Peyer's patch (tissue), 4 donors: ENCODE results near the gene UBAC2. TPM values are rescaled to one million over a fixed set of nuclear protein-coding genes. Genes with fewer than 3 reads are reported as not detected.
A peak's percentile ranks its signal among the peaks of the same experiment; 100 is the strongest.

Experiments
- DNase-seq, 3 donors: peaks; one replicate each; pipeline ENCODE4 v3.0.0-alpha.2; 2017 to 2019
- H3K27ac ChIP-seq, 4 donors: fragments of 200-600 bp; sonication (generic); one replicate each; pipeline ENCODE4 v1.5.1; 2016 to 2019
- H3K27me3 ChIP-seq, 2 donors: fragments of 200-600 bp; sonication (generic); one replicate each; pipeline ENCODE4 v1.5.1; 2019
- H3K36me3 ChIP-seq, 3 donors: fragments of 200-600 bp; sonication (generic); one replicate each; pipeline ENCODE4 v1.5.1; 2016 to 2019
- H3K4me1 ChIP-seq, 4 donors: fragments of 200-600 bp; sonication (generic); one replicate each; pipeline ENCODE4 v1.5.1; 2016 to 2019
- H3K4me3 ChIP-seq, 4 donors: fragments of 200-600 bp; sonication (generic); 1 replicate in 3 of 4; 2 replicates in 1 of 4; pipeline ENCODE4 v1.5.1; 2016 to 2019; ENCODE audit warnings: mild to moderate bottlenecking in 1 of 4
- H3K9me3 ChIP-seq, 4 donors: fragments of 200-600 bp; sonication (generic); one replicate each; pipeline ENCODE4 v1.5.1; 2016 to 2019; ENCODE audit warnings: mild to moderate bottlenecking in 1 of 4
- POLR2A ChIP-seq, 2 donors: fragments of 450-650 bp; IDR thresholded peaks; one replicate each; pipeline ENCODE4 v1.5.1; 2017; ENCODE audit warnings: antibody characterized with exemption in 2 of 2, mild to moderate bottlenecking in 2 of 2, moderate library complexity in 2 of 2
- total RNA-seq, 4 donors: library from RNA; depleted of rRNA; stranded (reverse); fragments of >200 nt; gene quantifications; one replicate each; pipeline ENCODE4 v1.1.0, GENCODE V29; 2016
- TF ChIP-seq, protein P1 (sequence below), 6 experiments: fragments of 450-650 bp in 4 of 6; fragments of 200-600 bp in 2 of 6; sonication (generic) in 1 of 6; IDR thresholded peaks; one replicate each; pipeline ENCODE4 v1.5.1; 2017 to 2019; ENCODE audit warnings: antibody characterized with exemption in 6 of 6, mild to moderate bottlenecking in 3 of 6, moderate library complexity in 1 of 6

Gene UBAC2
- total RNA-seq, 4 donors from 2014 or later = 38.8 to 67.8 (median 63.4) TPM

DNA sequence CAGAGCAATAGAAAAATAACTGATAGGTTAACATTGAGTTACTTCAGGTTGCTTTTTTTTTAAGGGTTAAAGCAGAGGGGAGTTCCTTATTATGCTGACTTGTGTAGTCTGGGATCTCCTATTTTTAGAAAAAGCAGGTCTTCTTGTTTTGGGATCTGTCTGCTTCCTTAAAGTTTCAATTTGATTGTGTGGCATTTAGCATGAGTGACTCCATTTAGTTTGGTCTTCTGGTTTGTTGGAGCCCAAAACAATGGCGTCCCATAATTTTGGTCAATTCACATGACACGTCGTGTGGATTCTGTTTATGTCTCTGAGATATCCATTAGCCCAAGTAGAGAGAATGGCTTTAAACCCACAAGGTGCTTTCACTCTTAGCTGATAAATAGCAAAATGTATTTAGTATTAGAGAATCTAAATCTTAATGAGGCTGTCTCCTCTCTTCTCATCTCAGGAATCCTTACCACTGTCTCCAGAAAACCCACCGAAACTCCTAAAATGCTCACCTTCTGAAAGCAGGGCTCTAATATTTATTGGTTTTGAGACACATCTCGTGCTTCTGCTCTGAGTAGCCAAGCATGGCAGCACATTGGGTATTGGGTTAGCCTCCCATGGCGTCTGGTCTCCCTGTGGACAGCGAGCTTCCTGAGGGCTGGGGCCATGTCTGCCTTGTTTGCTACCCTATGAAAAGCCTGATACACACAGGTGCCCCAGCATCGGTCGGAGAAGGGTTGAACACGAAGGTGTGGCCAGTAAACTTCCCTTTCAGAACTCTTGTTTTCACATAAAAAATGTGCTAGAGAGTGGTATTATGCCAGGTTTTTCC is 173.7 kb downstream of the UBAC2 start:
- TF ChIP-seq, protein P1, sequence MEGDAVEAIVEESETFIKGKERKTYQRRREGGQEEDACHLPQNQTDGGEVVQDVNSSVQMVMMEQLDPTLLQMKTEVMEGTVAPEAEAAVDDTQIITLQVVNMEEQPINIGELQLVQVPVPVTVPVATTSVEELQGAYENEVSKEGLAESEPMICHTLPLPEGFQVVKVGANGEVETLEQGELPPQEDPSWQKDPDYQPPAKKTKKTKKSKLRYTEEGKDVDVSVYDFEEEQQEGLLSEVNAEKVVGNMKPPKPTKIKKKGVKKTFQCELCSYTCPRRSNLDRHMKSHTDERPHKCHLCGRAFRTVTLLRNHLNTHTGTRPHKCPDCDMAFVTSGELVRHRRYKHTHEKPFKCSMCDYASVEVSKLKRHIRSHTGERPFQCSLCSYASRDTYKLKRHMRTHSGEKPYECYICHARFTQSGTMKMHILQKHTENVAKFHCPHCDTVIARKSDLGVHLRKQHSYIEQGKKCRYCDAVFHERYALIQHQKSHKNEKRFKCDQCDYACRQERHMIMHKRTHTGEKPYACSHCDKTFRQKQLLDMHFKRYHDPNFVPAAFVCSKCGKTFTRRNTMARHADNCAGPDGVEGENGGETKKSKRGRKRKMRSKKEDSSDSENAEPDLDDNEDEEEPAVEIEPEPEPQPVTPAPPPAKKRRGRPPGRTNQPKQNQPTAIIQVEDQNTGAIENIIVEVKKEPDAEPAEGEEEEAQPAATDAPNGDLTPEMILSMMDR (IDR thresholded peaks at IDR 0.05) = no peak
- no peak for TF ChIP-seq POLR2A (IDR thresholded peaks at IDR 0.05)
- Histone ChIP-seq H3K9me3 (no peaks in the 10 kb centered on the region), H3K27ac (peak overlapping the region; percentile 54 to 85 (median 74)), H3K27me3 (no peaks in the 10 kb centered on the region), H3K4me1 (peaks cover 0 to 23% (median 10%) of the 10 kb centered on the region in 4 donors), H3K36me3 (peaks cover 0 to 20% (median 0%) of the 10 kb centered on the region in 3 donors), H3K4me3 (peak overlapping the region in 1 of 4 donors; percentile 3)
- peak in 2 of 3 donors; percentile 82 to 86 for DNase-seq

DNA sequence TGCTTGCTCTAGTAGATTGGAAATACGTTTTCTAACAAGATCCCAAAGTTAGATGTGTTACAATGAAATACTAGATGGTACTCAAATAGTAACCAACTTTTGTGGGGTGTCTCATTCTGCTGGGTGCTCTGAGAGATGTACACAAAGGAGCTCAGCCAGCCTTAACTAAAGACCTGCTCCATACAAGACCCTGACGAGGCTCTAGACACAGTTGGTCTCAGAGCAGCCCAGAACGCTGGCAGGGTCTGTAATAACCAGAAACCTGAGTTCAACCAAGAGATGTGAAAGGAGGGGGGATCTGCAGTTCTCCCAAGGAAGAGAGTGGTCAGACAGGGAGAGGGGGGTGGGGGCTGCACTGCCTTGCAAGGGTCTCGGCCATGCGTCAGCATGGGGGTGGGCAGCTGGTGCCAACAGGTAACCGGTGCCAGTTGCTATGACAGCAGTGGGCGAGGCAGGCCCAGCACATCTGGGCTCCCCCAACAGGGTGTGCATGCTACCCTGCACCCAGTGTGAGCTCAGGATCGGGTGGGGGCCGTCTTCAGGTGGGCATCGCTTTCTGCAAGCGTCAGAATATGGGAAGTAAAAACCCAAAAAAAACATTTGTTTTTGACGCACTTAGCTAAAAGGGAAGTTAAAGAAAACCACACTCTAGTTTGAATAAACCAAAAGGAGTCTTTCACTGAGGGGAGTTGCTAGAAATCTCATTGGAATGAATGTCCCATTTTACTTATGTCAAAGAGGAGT is 174.5 kb downstream of the UBAC2 start:
- peak overlapping the region in 1 of 4 donors; percentile 3 for H3K4me3 ChIP-seq
- no peaks in the 10 kb centered on the region for H3K9me3 ChIP-seq
- TF ChIP-seq, protein P1 (IDR thresholded peaks at IDR 0.05) = no peak
- no peak for TF ChIP-seq POLR2A (IDR thresholded peaks at IDR 0.05)
- H3K4me1 ChIP-seq = peaks cover 0 to 26% (median 12%) of the 10 kb centered on the region in 4 donors
- peaks cover 0 to 18% (median 0%) of the 10 kb centered on the region in 3 donors for H3K36me3 ChIP-seq
- peak in 2 of 3 donors; percentile 91 to 93 for DNase-seq
- no peaks in the 10 kb centered on the region for H3K27me3 ChIP-seq
- peak overlapping the region; percentile 54 to 85 (median 74) for H3K27ac ChIP-seq

DNA sequence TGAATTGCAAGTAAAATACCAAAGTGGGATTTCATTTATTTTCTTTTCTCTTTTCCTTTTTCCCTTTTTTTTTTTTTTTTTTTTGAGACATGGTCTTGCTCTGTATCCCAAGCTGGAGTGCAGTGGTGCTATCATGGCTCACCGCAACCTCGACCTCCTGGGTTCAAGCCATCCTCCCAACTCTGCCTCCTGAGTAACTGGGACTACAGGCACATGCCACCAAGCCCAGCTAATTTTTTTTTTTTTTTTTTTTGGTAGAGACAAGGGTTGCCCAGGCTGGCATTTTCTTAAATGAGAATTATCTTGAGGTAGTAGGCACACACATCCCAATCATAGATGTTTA is 175.1 kb downstream of the UBAC2 start:
- Histone ChIP-seq H3K4me1 (peaks cover 0 to 26% (median 12%) of the 10 kb centered on the region in 4 donors), H3K27me3 (no peaks in the 10 kb centered on the region), H3K4me3 (no peak overlapping the region), H3K9me3 (no peaks in the 10 kb centered on the region), H3K36me3 (peaks cover 0 to 18% (median 0%) of the 10 kb centered on the region in 3 donors), H3K27ac (peak overlapping the region in 3 of 4 donors; percentile 15 to 85 (median 80))
- TF ChIP-seq, protein P1 (IDR thresholded peaks at IDR 0.05) = no peak
- TF ChIP-seq POLR2A (IDR thresholded peaks at IDR 0.05) = no peak
- DNase-seq = no peak

DNA sequence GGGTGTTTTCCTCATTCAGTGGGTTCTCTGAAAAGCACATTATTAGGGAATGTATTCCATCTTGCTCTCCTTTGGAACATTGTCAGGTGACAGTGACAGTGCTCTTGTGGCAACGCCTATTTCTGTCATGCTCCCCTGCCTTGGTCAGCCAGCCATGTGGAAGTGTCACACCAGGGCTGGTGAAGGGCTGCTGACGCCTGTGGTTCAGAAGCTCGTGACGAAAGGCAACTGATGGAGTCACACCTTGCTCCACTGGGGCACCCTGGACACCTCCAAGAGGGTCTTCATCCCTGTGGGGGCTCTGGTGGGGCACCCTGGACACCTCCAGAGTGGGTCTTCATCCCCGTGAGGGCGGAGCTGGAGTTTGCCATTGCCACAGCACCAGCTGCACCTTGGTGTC is 175.5 kb downstream of the UBAC2 start:
- no peak for TF ChIP-seq POLR2A (IDR thresholded peaks at IDR 0.05)
- TF ChIP-seq, protein P1 (IDR thresholded peaks at IDR 0.05) = no peak
- H3K27me3 ChIP-seq = no peaks in the 10 kb centered on the region
- H3K36me3 ChIP-seq = peaks cover 0 to 18% (median 0%) of the 10 kb centered on the region in 3 donors
- peaks cover 0 to 27% (median 12%) of the 10 kb centered on the region in 4 donors for H3K4me1 ChIP-seq
- peak in 2 of 3 donors; percentile 88 to 90 for DNase-seq
- peak overlapping the region; percentile 8 to 85 (median 48) for H3K27ac ChIP-seq
- no peak overlapping the region for H3K4me3 ChIP-seq
- H3K9me3 ChIP-seq = no peaks in the 10 kb centered on the region

DNA sequence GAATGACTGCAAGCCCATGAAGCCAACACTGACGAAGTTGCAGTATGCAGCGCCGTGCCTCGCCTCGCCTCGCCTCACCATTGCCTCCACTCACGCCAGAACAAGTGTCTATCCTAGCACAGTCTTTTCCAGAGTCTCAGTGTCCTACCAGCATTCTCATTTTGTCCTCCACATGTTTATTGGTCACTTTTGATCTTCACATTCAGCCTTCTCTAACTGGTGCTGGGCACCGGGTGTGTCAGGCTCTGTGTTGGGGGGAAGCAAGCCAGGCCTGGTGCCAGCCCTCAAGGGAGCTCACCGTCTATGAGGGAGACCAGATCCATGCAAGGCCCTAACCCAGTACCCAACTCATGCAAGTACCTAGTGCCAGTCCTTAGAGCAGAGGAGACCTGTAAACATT is 176.3 kb downstream of the UBAC2 start:
- no peaks in the 10 kb centered on the region for H3K27me3 ChIP-seq
- no peak for TF ChIP-seq POLR2A (IDR thresholded peaks at IDR 0.05)
- TF ChIP-seq, protein P1 (IDR thresholded peaks at IDR 0.05) = no peak
- H3K9me3 ChIP-seq = no peaks in the 10 kb centered on the region
- H3K4me1 ChIP-seq = peaks cover 0 to 33% (median 12%) of the 10 kb centered on the region in 4 donors
- H3K4me3 ChIP-seq = no peak overlapping the region
- peak overlapping the region in 3 of 4 donors; percentile 8 to 85 (median 80) for H3K27ac ChIP-seq
- DNase-seq = no peak
- H3K36me3 ChIP-seq = peaks cover 0 to 16% (median 0%) of the 10 kb centered on the region in 3 donors
